ENCODE data around the gene CCDC172. TPM values are rescaled to one million over a fixed set of nuclear protein-coding genes. Genes with fewer than 3 reads are reported as not detected.

CCDC172 gene
- total and polyA plus RNA-seq, 3 donors from 2014 or later = 6.7 to 31.4 (median 7.3) TPM

DNA sequence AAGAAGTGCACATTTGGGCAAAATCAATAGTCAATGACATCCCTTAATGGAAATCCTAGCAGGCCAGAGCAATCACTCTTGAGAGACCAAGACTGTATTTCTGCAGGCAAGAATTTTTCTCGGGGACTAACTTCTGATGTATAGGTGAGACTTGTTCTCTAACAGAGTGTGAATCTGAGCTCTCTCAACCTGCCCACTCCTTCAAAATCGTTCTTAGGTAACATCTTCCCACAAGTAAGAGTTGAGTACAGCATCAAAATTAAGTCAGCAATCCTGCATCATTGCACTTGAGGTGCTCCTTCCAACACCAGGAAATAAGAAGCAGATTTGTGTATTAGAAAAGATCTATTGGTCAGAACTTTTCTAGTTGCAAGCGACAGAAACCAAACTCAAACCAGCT, 25.7 kb upstream of the CCDC172 start:
- no peaks in the 10 kb centered on the region for H3K27me3 ChIP-seq
- no peak overlapping the region for H3K4me3 ChIP-seq
- H3K27ac ChIP-seq = no peak overlapping the region
- H3K36me3 ChIP-seq (ENCODE audit: low read depth, missing control alignments) = no peaks in the 10 kb centered on the region
- H3K9me3 ChIP-seq = no peaks in the 10 kb centered on the region
- DNase-seq = no peak
- intact Hi-C loops (cut with DNase I; ENCODE audit: low total_unique reads) = no loop called here
- TF ChIP-seq POLR2A (IDR thresholded peaks at IDR 0.05) (no peak), CTCF (IDR thresholded peaks at IDR 0.05) (no peak)
- 89 to 98% methylated on average over 3 of the region's 3 CpGs for WGBS, 2 donors
- no peaks in the 10 kb centered on the region for H3K4me1 ChIP-seq

- H3K27ac ChIP-seq = no peak overlapping the region
- 33 to 45% methylated on average over 1 of the region's 1 CpG for WGBS, 2 donors
- H3K27me3 ChIP-seq = no peaks in the 10 kb centered on the region
- H3K9me3 ChIP-seq = no peaks in the 10 kb centered on the region
- H3K4me3 ChIP-seq = no peak overlapping the region
- H3K4me1 ChIP-seq = no peaks in the 10 kb centered on the region
- no peaks in the 10 kb centered on the region for H3K36me3 ChIP-seq (ENCODE audit: low read depth, missing control alignments)
- intact Hi-C loops (cut with DNase I; ENCODE audit: low total_unique reads) = no loop called here
- TF ChIP-seq POLR2A (IDR thresholded peaks at IDR 0.05) = no peak
- TF ChIP-seq CTCF (IDR thresholded peaks at IDR 0.05) = no peak
- no peak for DNase-seq
Observed at GRCh38 chr10:116300542-116300941, 23.7 kb upstream of the CCDC172 start.

GRCh38 chr10:116304923-116305322, 19.3 kb upstream of the CCDC172 start:
- Histone ChIP-seq H3K27ac (no peak overlapping the region), H3K27me3 (no peaks in the 10 kb centered on the region), H3K4me1 (no peaks in the 10 kb centered on the region), H3K9me3 (no peaks in the 10 kb centered on the region), H3K36me3 (ENCODE audit: low read depth, missing control alignments) (no peaks in the 10 kb centered on the region), H3K4me3 (no peak overlapping the region)
- no peak for DNase-seq
- WGBS, 2 donors = 81 to 83% methylated on average over 1 of the region's 1 CpG
- no peak for TF ChIP-seq POLR2A (IDR thresholded peaks at IDR 0.05)
- no peak for TF ChIP-seq CTCF (IDR thresholded peaks at IDR 0.05)
- intact Hi-C loops (cut with DNase I; ENCODE audit: low total_unique reads) = no loop called here

DNA sequence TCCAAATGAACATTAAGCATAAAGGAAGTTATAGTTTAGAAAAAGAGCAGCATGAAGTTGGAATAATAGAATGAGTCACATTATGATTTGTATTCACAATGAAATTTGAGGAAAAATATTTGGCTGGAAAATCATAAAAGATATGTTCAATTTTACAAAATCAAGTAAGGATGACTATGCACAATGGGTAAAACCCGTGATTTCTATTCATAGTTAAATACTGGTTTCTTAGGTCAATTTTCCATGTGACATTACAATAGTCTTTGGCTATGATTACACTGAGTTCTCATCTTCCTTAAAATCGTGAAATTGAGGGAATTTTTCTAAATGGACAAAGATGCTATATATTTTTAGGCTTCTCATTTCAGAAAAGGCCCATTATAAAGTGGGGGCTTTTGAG, 17.4 kb upstream of the CCDC172 start:
- no peak overlapping the region for H3K4me3 ChIP-seq
- no peak for TF ChIP-seq CTCF (IDR thresholded peaks at IDR 0.05)
- no peak for TF ChIP-seq POLR2A (IDR thresholded peaks at IDR 0.05)
- H3K27me3 ChIP-seq = no peaks in the 10 kb centered on the region
- H3K36me3 ChIP-seq (ENCODE audit: low read depth, missing control alignments) = no peaks in the 10 kb centered on the region
- no peak overlapping the region for H3K27ac ChIP-seq
- no peak for DNase-seq
- no peaks in the 10 kb centered on the region for H3K4me1 ChIP-seq
- intact Hi-C loops (cut with DNase I; ENCODE audit: low total_unique reads) = no loop called here
- WGBS, 2 donors = 82% methylated on average over 2 of the region's 2 CpGs
- H3K9me3 ChIP-seq = no peaks in the 10 kb centered on the region

DNA sequence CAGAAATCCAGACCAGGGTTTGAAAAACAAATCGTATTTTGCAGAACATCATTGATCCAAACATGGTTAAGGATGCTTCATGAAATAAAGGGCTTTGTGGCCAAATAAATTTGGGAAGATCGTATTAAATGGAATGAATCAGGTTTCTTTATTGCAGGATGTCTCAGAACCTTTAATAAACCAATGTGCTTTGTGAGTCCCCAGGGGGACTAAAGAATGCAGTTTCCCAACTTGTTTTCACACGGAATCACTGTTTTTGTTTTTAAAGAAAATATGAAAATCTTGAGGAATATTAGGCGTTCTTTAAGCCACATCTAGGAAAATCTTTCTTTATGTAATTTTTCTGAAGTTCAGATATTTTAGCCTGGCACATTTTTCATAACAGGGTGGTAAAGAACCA, 16.8 kb upstream of the CCDC172 start:
- Histone ChIP-seq H3K9me3 (no peaks in the 10 kb centered on the region), H3K4me1 (no peaks in the 10 kb centered on the region), H3K27ac (no peak overlapping the region), H3K27me3 (no peaks in the 10 kb centered on the region), H3K36me3 (ENCODE audit: low read depth, missing control alignments) (no peaks in the 10 kb centered on the region), H3K4me3 (no peak overlapping the region)
- WGBS, 2 donors = 53 to 66% methylated on average over 4 of the region's 4 CpGs
- no peak for DNase-seq
- TF ChIP-seq POLR2A (IDR thresholded peaks at IDR 0.05) (no peak), CTCF (IDR thresholded peaks at IDR 0.05) (no peak)
- intact Hi-C loops (cut with DNase I; ENCODE audit: low total_unique reads) = no loop called here

Measured in testis (tissue), 3 donors.